ENCODE data around the gene AHDC1.

- TF ChIP-seq GATA3 (IDR thresholded peaks at IDR 0.05; ENCODE audit: low read depth, low read length) (no peak), GATA2 (IDR thresholded peaks at IDR 0.05; ENCODE audit: low read depth, low read length) (no peak)
Observed at GRCh38 chr1:27596986-27597385, 7.0 kb downstream of the AHDC1 start.
